AG04450 (cell line): ENCODE data around the gene HMG20B. TPM values are rescaled to one million over a fixed set of nuclear protein-coding genes. Genes with fewer than 3 reads are reported as not detected.

ENCODE experiments used
- CTCF ChIA-PET: fragments of 300-600, 350-600 bp; formaldehyde crosslinking; extraction: SDS; loops from one replicate; lab custom pipeline; 2022; ENCODE audit warnings: antibody characterized with exemption, inconsistent platforms; lab: Charles Lee
- POLR2A ChIA-PET: fragments of 350-600 bp; formaldehyde crosslinking; extraction: SDS; loops from one replicate; lab custom pipeline; 2021; ENCODE audit warnings: antibody characterized with exemption, inconsistent platforms; lab: Yijun Ruan, JAX
- DNase-seq: peaks from one replicate; pipeline ENCODE4 v3.0.0-alpha.2; 2011; ENCODE audit warnings: low read depth, low spot score
- H3K27ac ChIP-seq: one replicate; pipeline ENCODE4 v1.5.1; 2012; ENCODE audit warnings: low read depth, low read length, control low read depth
- H3K27me3 ChIP-seq: one replicate; pipeline ENCODE4 v1.6.0; 2012; ENCODE audit warnings: low read length; ENCODE audit not compliant: control insufficient read depth, insufficient read depth
- H3K4me3 ChIP-seq: 2 replicates; pipeline ENCODE4 v1.5.1; 2011; ENCODE audit warnings: mild to moderate bottlenecking, low read depth, low read length, control low read depth
- H3K9me3 ChIP-seq: 2 replicates; pipeline ENCODE4 v1.5.1; 2012; ENCODE audit warnings: low read length; ENCODE audit not compliant: control insufficient read depth, insufficient read depth
- polyA plus RNA-seq: library from polyadenylated mRNA; depleted of rRNA; stranded (reverse); fragments of >200 nt; gene quantifications from 2 replicates; pipeline ENCODE4 v1.2.3, GENCODE V29; 2011
- TF ChIP-seq, protein P1 (sequence below): IDR thresholded peaks from 2 replicates; pipeline ENCODE4 v1.5.1; 2011; ENCODE audit warnings: low read depth, low read length, control low read depth, inconsistent platforms

HMG20B gene
- polyA plus RNA-seq, 1 experiment: 30.5 TPM

DNA sequence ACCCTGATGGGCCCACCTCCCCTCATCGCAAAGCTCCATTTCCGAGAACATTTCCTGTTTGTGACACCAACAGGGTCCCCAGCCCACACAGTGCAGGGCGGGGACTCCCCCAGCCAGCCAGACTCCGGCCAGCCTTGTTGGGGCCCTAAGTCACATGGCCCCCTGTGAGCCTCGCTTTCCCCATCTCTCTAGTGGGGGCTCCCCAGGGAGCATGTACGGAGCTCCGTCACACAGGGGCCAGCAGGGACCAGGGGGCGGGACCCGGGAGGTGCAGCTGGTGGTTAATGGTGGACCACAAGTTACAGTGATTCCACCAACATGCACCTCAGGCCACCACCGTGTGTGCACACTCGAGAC is 32.2 kb downstream of the HMG20B start:
- Histone ChIP-seq H3K27ac (no peak overlapping the region), H3K9me3 (peaks cover 11% of the 10 kb centered on the region; the same call in 1 of the 2 replicates), H3K27me3 (no peaks in the 10 kb centered on the region), H3K4me3 (no peak overlapping the region)
- ChIA-PET CTCF (no interaction called here), POLR2A (no interaction called here)
- TF ChIP-seq, protein P1, sequence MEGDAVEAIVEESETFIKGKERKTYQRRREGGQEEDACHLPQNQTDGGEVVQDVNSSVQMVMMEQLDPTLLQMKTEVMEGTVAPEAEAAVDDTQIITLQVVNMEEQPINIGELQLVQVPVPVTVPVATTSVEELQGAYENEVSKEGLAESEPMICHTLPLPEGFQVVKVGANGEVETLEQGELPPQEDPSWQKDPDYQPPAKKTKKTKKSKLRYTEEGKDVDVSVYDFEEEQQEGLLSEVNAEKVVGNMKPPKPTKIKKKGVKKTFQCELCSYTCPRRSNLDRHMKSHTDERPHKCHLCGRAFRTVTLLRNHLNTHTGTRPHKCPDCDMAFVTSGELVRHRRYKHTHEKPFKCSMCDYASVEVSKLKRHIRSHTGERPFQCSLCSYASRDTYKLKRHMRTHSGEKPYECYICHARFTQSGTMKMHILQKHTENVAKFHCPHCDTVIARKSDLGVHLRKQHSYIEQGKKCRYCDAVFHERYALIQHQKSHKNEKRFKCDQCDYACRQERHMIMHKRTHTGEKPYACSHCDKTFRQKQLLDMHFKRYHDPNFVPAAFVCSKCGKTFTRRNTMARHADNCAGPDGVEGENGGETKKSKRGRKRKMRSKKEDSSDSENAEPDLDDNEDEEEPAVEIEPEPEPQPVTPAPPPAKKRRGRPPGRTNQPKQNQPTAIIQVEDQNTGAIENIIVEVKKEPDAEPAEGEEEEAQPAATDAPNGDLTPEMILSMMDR: no peak
- no peak for DNase-seq

DNA sequence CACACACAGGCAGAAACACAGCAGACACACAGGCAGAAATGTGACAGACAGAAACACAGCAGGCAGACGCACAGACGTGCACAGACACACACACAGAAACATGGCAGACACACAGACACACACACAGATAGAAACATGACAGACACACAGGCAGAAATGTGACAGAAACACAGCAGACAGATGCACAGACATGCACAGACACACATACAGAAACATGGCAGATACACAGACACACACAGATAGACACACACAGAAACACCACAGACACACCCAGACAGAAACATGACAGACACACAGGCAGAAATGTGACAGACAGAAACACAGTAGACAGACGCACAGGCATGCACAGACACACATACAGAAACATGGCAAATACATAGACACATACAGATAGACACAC is 32.6 kb downstream of the HMG20B start:
- no peak for DNase-seq
- TF ChIP-seq, protein P1: no peak
- H3K9me3 ChIP-seq: peaks cover 12% of the 10 kb centered on the region; the same call in 1 of the 2 replicates
- no peaks in the 10 kb centered on the region for H3K27me3 ChIP-seq
- H3K27ac ChIP-seq: no peak overlapping the region
- ChIA-PET CTCF (no interaction called here), POLR2A (no interaction called here)
- H3K4me3 ChIP-seq: no peak overlapping the region

DNA sequence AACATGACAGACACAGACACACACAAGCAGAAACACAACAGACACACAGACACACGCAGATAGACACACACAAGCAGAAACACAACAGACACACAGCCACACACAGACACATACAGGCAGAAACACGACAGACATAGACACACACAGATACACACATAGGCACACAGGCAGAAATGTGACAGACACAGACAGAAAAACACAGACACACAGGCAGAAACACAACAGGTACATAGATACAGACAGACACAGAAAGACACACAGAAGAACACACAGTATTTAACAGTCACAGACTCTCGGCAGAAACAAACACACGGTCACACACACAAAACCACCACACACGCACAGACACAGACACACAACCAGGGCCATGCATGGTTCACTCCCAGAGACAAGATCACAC is 33.0 kb downstream of the HMG20B start:
- ChIA-PET POLR2A (no interaction called here), CTCF (no interaction called here)
- H3K9me3 ChIP-seq: peaks cover 10% of the 10 kb centered on the region; the same call in 1 of the 2 replicates
- no peak for DNase-seq
- peak overlapping the region; percentile 72 for H3K4me3 ChIP-seq
- TF ChIP-seq, protein P1: no peak
- H3K27me3 ChIP-seq: no peaks in the 10 kb centered on the region
- H3K27ac ChIP-seq: no peak overlapping the region

DNA sequence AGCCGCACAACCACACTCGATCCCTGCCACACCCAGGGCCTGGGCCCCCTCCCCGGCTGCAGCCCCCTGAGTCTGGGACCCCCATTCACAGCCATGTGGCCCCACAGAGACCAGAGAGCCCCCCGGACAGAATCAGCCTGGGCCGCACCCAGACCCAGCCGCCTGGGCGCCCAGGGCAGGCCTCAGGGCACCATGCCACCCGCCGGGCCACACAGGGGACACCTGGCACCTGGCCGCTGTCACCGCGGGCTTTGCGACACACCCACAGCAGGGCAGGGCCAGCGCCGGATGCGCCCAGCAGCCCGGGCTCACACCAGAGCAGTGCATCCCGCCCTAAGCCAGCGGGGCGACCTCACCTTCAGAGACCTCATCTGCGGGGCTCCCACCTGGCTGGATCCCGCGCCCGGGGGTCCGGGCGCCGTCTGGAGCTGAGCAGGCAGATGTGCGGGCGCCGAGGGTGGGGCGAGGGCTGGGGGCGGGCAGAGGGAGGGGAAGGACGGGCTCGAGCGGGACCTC is 33.5 kb downstream of the HMG20B start:
- Histone ChIP-seq H3K27me3 (no peaks in the 10 kb centered on the region), H3K27ac (no peak overlapping the region), H3K9me3 (peaks cover 10% of the 10 kb centered on the region; the same call in 1 of the 2 replicates), H3K4me3 (peak overlapping the region; percentile 72)
- ChIA-PET POLR2A (no interaction called here), CTCF (no interaction called here)
- DNase-seq: no peak
- TF ChIP-seq, protein P1: no peak

DNA sequence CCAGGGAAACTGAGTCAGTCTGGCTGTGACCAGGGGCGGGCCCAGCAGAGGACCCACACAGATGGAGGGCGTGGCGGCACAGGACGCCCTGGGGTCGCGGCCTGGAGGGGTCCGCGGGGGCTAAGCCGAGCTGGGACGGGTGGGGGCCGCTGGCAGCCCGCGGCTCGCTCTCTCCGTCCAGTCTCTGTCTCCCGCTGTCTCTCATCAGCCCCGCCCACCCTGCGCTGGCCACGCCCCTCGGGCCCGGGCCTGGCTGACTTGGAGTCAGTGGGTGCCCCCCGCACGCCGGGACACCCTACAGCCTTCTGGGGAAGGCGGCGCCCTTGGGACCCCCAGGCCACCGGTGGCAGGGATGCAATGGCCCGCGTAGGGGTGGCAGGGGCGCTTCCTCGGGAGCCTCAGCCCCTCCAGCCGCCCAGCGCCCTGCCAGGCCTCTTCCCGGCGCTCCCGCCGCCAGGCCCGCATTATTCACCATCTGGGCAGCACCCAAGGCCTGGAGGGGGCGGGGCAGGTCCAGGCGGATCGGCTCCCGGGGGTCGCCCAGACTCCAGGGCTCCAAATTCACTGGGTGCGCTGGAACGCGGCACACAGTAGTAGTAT is 34.0 kb downstream of the HMG20B start, which contains the start of gene TBXA2R:
Gene TBXA2R, minus strand, starts transcription at position 186 of the 600 bp plus-strand sequence. CDS start 6,241 bp downstream, outside the sequence.
- ChIA-PET POLR2A (interaction anchor here (1.6 kb wide), 1 partner anchor 26 kb away, joined by 3 read pairs; no protein-coding TSS in a partner anchor), CTCF (no interaction called here)
- Histone ChIP-seq H3K4me3 (peak within 1 kb of the TSS; percentile 72), H3K27me3 (no peaks in the 10 kb centered on the region), H3K9me3 (peaks cover 15% of the 10 kb centered on the region; the same call in 1 of the 2 replicates), H3K27ac (no peak within 1 kb of the TSS)
- TF ChIP-seq, protein P1: no peak
- DNase-seq: no peak
